DND-41 (cell line): ENCODE data around the gene MEGF11.

ENCODE experiments used
- EZH2 ChIP-seq: IDR thresholded peaks from 3 replicates; pipeline ENCODE4 v1.6.1; 2012; ENCODE audit warnings: borderline replicate concordance, low read depth, mild to moderate bottlenecking, moderate library complexity, low read length, inconsistent platforms; ENCODE audit not compliant: severe bottlenecking
- TF ChIP-seq, protein P1 (sequence below): IDR thresholded peaks from 2 replicates; pipeline ENCODE4 v1.5.1; 2012; ENCODE audit warnings: borderline replicate concordance, low read length, moderate library complexity, mild to moderate bottlenecking; ENCODE audit not compliant: poor library complexity, severe bottlenecking; ENCODE audit errors: extremely low read depth

DNA sequence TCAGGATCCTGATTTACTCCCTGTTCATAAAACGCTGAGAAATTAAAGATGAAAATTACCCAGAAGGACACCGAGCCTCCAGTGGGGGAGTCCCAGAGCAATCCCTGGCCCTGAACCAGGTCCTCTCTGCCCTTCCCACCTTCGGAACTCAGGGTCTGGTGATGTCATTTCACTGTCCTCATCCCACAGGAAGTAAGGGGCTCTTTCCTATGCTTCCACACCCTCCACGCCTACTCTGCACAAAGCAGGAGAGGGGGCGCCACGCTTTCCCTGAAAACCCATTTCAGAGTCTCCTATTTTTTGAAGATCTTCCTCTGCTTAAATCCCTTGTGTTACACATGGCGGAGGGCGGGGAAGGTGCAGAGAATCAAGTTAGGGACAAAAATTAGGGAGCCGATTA is 18.8 kb downstream of the MEGF11 start:
- TF ChIP-seq, protein P1, sequence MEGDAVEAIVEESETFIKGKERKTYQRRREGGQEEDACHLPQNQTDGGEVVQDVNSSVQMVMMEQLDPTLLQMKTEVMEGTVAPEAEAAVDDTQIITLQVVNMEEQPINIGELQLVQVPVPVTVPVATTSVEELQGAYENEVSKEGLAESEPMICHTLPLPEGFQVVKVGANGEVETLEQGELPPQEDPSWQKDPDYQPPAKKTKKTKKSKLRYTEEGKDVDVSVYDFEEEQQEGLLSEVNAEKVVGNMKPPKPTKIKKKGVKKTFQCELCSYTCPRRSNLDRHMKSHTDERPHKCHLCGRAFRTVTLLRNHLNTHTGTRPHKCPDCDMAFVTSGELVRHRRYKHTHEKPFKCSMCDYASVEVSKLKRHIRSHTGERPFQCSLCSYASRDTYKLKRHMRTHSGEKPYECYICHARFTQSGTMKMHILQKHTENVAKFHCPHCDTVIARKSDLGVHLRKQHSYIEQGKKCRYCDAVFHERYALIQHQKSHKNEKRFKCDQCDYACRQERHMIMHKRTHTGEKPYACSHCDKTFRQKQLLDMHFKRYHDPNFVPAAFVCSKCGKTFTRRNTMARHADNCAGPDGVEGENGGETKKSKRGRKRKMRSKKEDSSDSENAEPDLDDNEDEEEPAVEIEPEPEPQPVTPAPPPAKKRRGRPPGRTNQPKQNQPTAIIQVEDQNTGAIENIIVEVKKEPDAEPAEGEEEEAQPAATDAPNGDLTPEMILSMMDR: no peak
- no peak for TF ChIP-seq EZH2
